Esophagus squamous epithelium (tissue), 5 donors: ENCODE data around the gene STARD13. TPM values are rescaled to one million over a fixed set of nuclear protein-coding genes. Genes with fewer than 3 reads are reported as not detected.

Experiments used
- DNase-seq: peaks from one replicate; lab custom pipeline; 2025; lab: John Stamatoyannopoulos, UW
- H3K27ac ChIP-seq, 4 donors: fragments of 200-600 bp; sonication (generic); one replicate each; pipeline ENCODE4 v1.5.1; 2016 to 2019; ENCODE audit warnings: mild to moderate bottlenecking in 1 of 4
- H3K27me3 ChIP-seq, 4 donors: fragments of 200-600 bp; sonication (generic); 1 replicate in 3 of 4; 2 replicates in 1 of 4; pipeline versions ENCODE4 v1.5.1 to v1.6.0; 2017 to 2021; ENCODE audit warnings: antibody characterized with exemption in 1 of 4
- H3K36me3 ChIP-seq, 3 donors: fragments of 200-600 bp; sonication (generic); one replicate each; pipeline ENCODE4 v1.5.1; 2016 to 2019
- H3K4me1 ChIP-seq, 3 donors: fragments of 200-600 bp; sonication (generic); one replicate each; pipeline ENCODE4 v1.5.1; 2017 to 2019
- H3K4me3 ChIP-seq, 4 donors: fragments of 200-600 bp; sonication (generic); 1 replicate in 3 of 4; 2 replicates in 1 of 4; pipeline ENCODE4 v1.5.1; 2016 to 2019; ENCODE audit warnings: mild to moderate bottlenecking in 2 of 4, moderate library complexity in 1 of 4
- H3K9me3 ChIP-seq, 3 donors: fragments of 200-600 bp; sonication (generic); one replicate each; pipeline ENCODE4 v1.5.1; 2016 to 2019
- POLR2A ChIP-seq, 4 donors: fragments of 450-650 bp; IDR thresholded peaks; one replicate each; pipeline ENCODE4 v1.6.1; 2017; ENCODE audit warnings: antibody characterized with exemption in 4 of 4, mild to moderate bottlenecking in 4 of 4, moderate library complexity in 3 of 4
- WGBS, 2 donors: methylation state at CpG; one replicate each; pipeline ENCODE4 v1.1.5; 2018; 5-methylcytosine and 5-hydroxymethylcytosine counted together
- intact Hi-C: fragments of 100-400 bp; cut with DNase I; formaldehyde crosslinking; loops from one replicate; pipeline ENCODE4 v1.15.0; 2022
- total RNA-seq, 4 donors: library from RNA; depleted of rRNA; stranded (reverse); fragments of >200 nt; gene quantifications; one replicate each; pipeline ENCODE4 v1.1.0, GENCODE V29; 2016
- TF ChIP-seq, protein P1 (sequence below), 6 experiments: fragments of 450-650 bp in 4 of 6; fragments of 200-600 bp in 2 of 6; sonication (generic) in 2 of 6; IDR thresholded peaks; one replicate each; pipeline ENCODE4 v1.5.1; 2016 to 2019; ENCODE audit warnings: antibody characterized with exemption in 6 of 6, mild to moderate bottlenecking in 4 of 6, moderate library complexity in 4 of 6
- donor health status: DM: yes; HTN: yes; CAD: no.

Gene STARD13
- total RNA-seq, 4 donors from 2014 or later: 1.3 to 18.7 (median 4.4) TPM

DNA sequence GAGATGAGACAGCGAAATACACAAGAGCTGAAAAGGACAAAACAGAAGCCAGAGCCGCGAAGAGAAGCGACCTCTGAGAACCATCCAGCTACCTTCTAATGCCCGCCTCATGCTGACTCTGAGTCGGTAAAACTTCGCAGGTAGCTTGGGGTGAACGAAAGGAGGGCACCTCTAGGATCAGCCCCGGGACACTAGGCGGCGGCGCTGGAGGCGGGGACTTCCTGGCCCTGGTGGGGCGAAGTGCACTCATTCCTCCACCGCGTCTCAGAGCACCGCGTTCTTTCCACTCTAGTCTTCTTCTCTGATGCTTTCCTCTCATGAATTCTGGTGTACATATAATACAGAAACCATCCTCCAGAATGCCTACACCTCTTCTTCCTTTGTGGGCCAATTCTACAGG lies 219.2 kb downstream of the STARD13 start:
- TF ChIP-seq, protein P1, sequence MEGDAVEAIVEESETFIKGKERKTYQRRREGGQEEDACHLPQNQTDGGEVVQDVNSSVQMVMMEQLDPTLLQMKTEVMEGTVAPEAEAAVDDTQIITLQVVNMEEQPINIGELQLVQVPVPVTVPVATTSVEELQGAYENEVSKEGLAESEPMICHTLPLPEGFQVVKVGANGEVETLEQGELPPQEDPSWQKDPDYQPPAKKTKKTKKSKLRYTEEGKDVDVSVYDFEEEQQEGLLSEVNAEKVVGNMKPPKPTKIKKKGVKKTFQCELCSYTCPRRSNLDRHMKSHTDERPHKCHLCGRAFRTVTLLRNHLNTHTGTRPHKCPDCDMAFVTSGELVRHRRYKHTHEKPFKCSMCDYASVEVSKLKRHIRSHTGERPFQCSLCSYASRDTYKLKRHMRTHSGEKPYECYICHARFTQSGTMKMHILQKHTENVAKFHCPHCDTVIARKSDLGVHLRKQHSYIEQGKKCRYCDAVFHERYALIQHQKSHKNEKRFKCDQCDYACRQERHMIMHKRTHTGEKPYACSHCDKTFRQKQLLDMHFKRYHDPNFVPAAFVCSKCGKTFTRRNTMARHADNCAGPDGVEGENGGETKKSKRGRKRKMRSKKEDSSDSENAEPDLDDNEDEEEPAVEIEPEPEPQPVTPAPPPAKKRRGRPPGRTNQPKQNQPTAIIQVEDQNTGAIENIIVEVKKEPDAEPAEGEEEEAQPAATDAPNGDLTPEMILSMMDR (IDR thresholded peaks at IDR 0.05): no peak
- TF ChIP-seq POLR2A (IDR thresholded peaks at IDR 0.05): no peak
- Histone ChIP-seq H3K4me3 (no peak overlapping the region), H3K36me3 (peaks cover 0 to 3% (median 0%) of the 10 kb centered on the region in 3 donors), H3K27me3 (no peaks in the 10 kb centered on the region), H3K4me1 (no peaks in the 10 kb centered on the region), H3K9me3 (no peaks in the 10 kb centered on the region), H3K27ac (no peak overlapping the region)
- intact Hi-C loops: no loop called here
- no peak for DNase-seq
- 90 to 96% methylated on average over 18 of the region's 18 CpGs for WGBS, 2 donors

DNA sequence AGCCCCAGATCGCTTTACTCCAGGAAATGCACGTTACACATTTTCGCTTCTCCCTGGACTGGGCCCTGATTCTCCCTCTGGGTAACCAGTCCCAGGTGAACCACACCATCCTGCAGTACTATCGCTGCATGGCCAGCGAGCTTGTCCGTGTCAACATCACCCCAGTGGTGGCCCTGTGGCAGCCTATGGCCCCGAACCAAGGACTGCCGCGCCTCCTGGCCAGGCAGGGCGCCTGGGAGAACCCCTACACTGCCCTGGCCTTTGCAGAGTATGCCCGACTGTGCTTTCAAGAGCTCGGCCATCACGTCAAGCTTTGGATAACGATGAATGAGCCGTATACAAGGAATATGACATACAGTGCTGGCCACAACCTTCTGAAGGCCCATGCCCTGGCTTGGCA lies 224.7 kb downstream of the STARD13 start:
- H3K4me1 ChIP-seq: peaks cover 0 to 9% (median 3%) of the 10 kb centered on the region in 3 donors
- no peak for DNase-seq
- WGBS, 2 donors: 97 to 98% methylated on average over 10 to 11 of the region's 15 CpGs
- H3K4me3 ChIP-seq: no peak overlapping the region
- H3K27me3 ChIP-seq: no peaks in the 10 kb centered on the region
- intact Hi-C loops: no loop called here
- TF ChIP-seq, protein P1 (IDR thresholded peaks at IDR 0.05): no peak
- TF ChIP-seq POLR2A (IDR thresholded peaks at IDR 0.05): no peak
- H3K9me3 ChIP-seq: no peaks in the 10 kb centered on the region
- no peak overlapping the region for H3K27ac ChIP-seq
- H3K36me3 ChIP-seq: no peaks in the 10 kb centered on the region

DNA sequence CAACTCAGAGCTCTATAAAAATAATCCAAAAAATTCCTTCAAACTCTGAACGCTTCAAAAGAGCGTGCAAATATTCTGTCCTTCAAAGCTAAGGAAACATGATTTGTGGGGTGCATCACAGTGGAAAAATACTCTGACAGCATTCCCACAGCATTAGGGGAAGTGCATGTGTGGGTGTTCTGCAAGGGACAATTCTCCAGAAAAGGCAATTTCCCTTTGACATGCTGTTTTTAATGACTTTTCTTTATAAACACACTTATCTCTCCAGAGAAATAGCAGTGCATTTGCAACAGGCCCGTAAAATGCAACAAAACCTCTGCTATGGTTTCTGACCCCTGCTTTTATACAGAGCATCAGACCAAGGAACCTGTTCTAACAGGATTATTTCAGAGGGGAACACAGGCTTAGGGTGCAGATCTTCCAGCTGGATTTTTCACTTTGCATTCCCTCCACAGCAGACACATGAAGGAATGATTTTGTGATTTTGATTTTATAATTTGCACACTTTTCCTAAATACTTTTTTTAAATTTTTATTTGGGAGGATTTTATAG lies 226.7 kb downstream of the STARD13 start:
- H3K9me3 ChIP-seq: no peaks in the 10 kb centered on the region
- H3K27ac ChIP-seq: no peak overlapping the region
- H3K36me3 ChIP-seq: no peaks in the 10 kb centered on the region
- intact Hi-C loops: no loop called here
- DNase-seq: no peak
- H3K4me3 ChIP-seq: no peak overlapping the region
- no peak for TF ChIP-seq POLR2A (IDR thresholded peaks at IDR 0.05)
- TF ChIP-seq, protein P1 (IDR thresholded peaks at IDR 0.05): no peak
- WGBS, 2 donors: 71 to 78% methylated on average over 3 of the region's 3 CpGs
- no peaks in the 10 kb centered on the region for H3K27me3 ChIP-seq
- peaks cover 0 to 9% (median 3%) of the 10 kb centered on the region in 3 donors for H3K4me1 ChIP-seq

GRCh38 chr13:33057019-33057780 lies 228.4 kb downstream of the STARD13 start:
- 53 to 59% methylated on average over 6 to 9 of the region's 9 CpGs for WGBS, 2 donors
- intact Hi-C loops: no loop called here

More at GRCh38 chr13:33057019-33057780, 228.4 kb downstream of the STARD13 start:
- TF ChIP-seq POLR2A (IDR thresholded peaks at IDR 0.05): no peak
- TF ChIP-seq, protein P1 (IDR thresholded peaks at IDR 0.05): peak in 3 of 6 experiments; percentile 11 to 40 (median 40)
- H3K36me3 ChIP-seq: no peaks in the 10 kb centered on the region
- no peaks in the 10 kb centered on the region for H3K27me3 ChIP-seq
- H3K4me3 ChIP-seq: no peak overlapping the region
- H3K9me3 ChIP-seq: no peaks in the 10 kb centered on the region
- peak overlapping the region in 2 of 4 donors; percentile 26 to 28 for H3K27ac ChIP-seq
- DNase-seq: no peak
- peaks cover 0 to 9% (median 3%) of the 10 kb centered on the region in 3 donors for H3K4me1 ChIP-seq
